ENCODE measurements around the gene LAMA4. TPM values are rescaled to one million over a fixed set of nuclear protein-coding genes. Genes with fewer than 3 reads are reported as not detected.

The LAMA4 gene
- total RNA-seq, 1 experiment from 2014 or later, result 58.3 TPM

- no TSS peak for BruUV-seq (replicated peaks)
- CTCF ChIA-PET, result interaction anchor here (0.6 kb wide), 1 partner anchor 140 kb away, joined by 3 read pairs; no protein-coding TSS in a partner anchor
- H2AFZ ChIP-seq, result no peak overlapping the region
- H3K27me3 ChIP-seq (ENCODE audit: insufficient read depth, low read depth), result no peaks in the 10 kb centered on the region
- POLR2A ChIA-PET (ENCODE audit: unreplicated experiment), result interaction anchor here (0.7 kb wide), 1 partner anchor 159 kb away, joined by 17 read pairs; no protein-coding TSS in a partner anchor
- no peaks in the 10 kb centered on the region for H3K36me3 ChIP-seq (ENCODE audit: low read depth)
- no peaks in the 10 kb centered on the region for H3K9me2 ChIP-seq (ENCODE audit: insufficient read depth)
- DNase-seq, result no peak
- H3K4me3 ChIP-seq, result no peak overlapping the region
- intact Hi-C loops (cut with micrococcal nuclease; ENCODE audit: unreplicated experiment), result no loop called here
- no peaks in the 10 kb centered on the region for H3K9me3 ChIP-seq (ENCODE audit: insufficient read depth, low read depth)
- no peaks in the 10 kb centered on the region for H3K79me2 ChIP-seq (ENCODE audit: low read depth)
- no peak overlapping the region for H3K27ac ChIP-seq
- H3K4me1 ChIP-seq (replicated peaks; ENCODE audit: insufficient read depth), result peaks cover 7% of the 10 kb centered on the region
- TF ChIP-seq EZH2 (IDR thresholded peaks at IDR 0.05; ENCODE audit: low read depth) (no peak), CTCF (conservative IDR thresholded peaks at IDR 0.05) (no peak)
- no peak overlapping the region for H3K4me2 ChIP-seq
- H4K20me1 ChIP-seq (ENCODE audit: insufficient read depth), result no peaks in the 10 kb centered on the region
- H3F3A ChIP-seq (ENCODE audit: insufficient read depth, low read depth), result no peaks in the 10 kb centered on the region
These were observed 18.4 kb upstream of the LAMA4 start for GRCh38 chr6:112272799-112273198.

- Histone ChIP-seq H3F3A (ENCODE audit: insufficient read depth, low read depth) (no peaks in the 10 kb centered on the region), H3K27me3 (ENCODE audit: insufficient read depth, low read depth) (no peaks in the 10 kb centered on the region), H3K36me3 (ENCODE audit: low read depth) (no peaks in the 10 kb centered on the region), H3K4me2 (no peak overlapping the region), H3K4me3 (no peak overlapping the region), H3K4me1 (replicated peaks; ENCODE audit: insufficient read depth) (peaks cover 8% of the 10 kb centered on the region), H2AFZ (no peak overlapping the region), H3K27ac (no peak overlapping the region), H3K9me2 (ENCODE audit: insufficient read depth) (no peaks in the 10 kb centered on the region), H3K79me2 (ENCODE audit: low read depth) (no peaks in the 10 kb centered on the region), H4K20me1 (ENCODE audit: insufficient read depth) (no peaks in the 10 kb centered on the region), H3K9me3 (ENCODE audit: insufficient read depth, low read depth) (no peaks in the 10 kb centered on the region)
- DNase-seq, result no peak
- intact Hi-C loops (cut with micrococcal nuclease; ENCODE audit: unreplicated experiment), result no loop called here
- no peak for TF ChIP-seq EZH2 (IDR thresholded peaks at IDR 0.05; ENCODE audit: low read depth)
- TF ChIP-seq CTCF (conservative IDR thresholded peaks at IDR 0.05), result no peak
- ChIA-PET CTCF (interaction anchor here (0.5 kb wide), 1 partner anchor 9 kb away, joined by 7 read pairs; no protein-coding TSS in a partner anchor), POLR2A (ENCODE audit: unreplicated experiment) (interaction anchor here (0.7 kb wide), 1 partner anchor 1535 kb away, joined by 4 read pairs; no protein-coding TSS in a partner anchor)
- BruUV-seq (replicated peaks), result no TSS peak
These were observed 16.4 kb upstream of the LAMA4 start for GRCh38 chr6:112270756-112271155.

- no peak overlapping the region for H3K27ac ChIP-seq
- CTCF ChIA-PET, result interaction anchor here (0.5 to 0.6 kb wide), 2 partner anchors 8 to 72 kb away, joined by 3 to 7 read pairs; no protein-coding TSS in a partner anchor
- no peak overlapping the region for H2AFZ ChIP-seq
- no peak overlapping the region for H3K4me2 ChIP-seq
- no peak overlapping the region for H3K4me3 ChIP-seq
- no peaks in the 10 kb centered on the region for H3K9me2 ChIP-seq (ENCODE audit: insufficient read depth)
- no peak for DNase-seq
- H4K20me1 ChIP-seq (ENCODE audit: insufficient read depth), result no peaks in the 10 kb centered on the region
- no TSS peak for BruUV-seq (replicated peaks)
- no peaks in the 10 kb centered on the region for H3K27me3 ChIP-seq (ENCODE audit: insufficient read depth, low read depth)
- H3K4me1 ChIP-seq (replicated peaks; ENCODE audit: insufficient read depth), result peaks cover 8% of the 10 kb centered on the region
- H3K9me3 ChIP-seq (ENCODE audit: insufficient read depth, low read depth), result no peaks in the 10 kb centered on the region
- POLR2A ChIA-PET (ENCODE audit: unreplicated experiment), result no interaction called here
- H3F3A ChIP-seq (ENCODE audit: insufficient read depth, low read depth), result no peaks in the 10 kb centered on the region
- no peaks in the 10 kb centered on the region for H3K79me2 ChIP-seq (ENCODE audit: low read depth)
- no peaks in the 10 kb centered on the region for H3K36me3 ChIP-seq (ENCODE audit: low read depth)
- TF ChIP-seq CTCF (conservative IDR thresholded peaks at IDR 0.05) (no peak), EZH2 (IDR thresholded peaks at IDR 0.05; ENCODE audit: low read depth) (no peak)
- intact Hi-C loops (cut with micrococcal nuclease; ENCODE audit: unreplicated experiment), result no loop called here
These were observed 15.7 kb upstream of the LAMA4 start for GRCh38 chr6:112269979-112270566.

Measured in PC-9 (cell line).